ENCODE measurements around the gene IDH3B. TPM values are rescaled to one million over a fixed set of nuclear protein-coding genes. Genes with fewer than 3 reads are reported as not detected.
A peak's percentile ranks its signal among the peaks of the same experiment; 100 is the strongest.

The IDH3B gene
- total and polyA plus RNA-seq, 2 of the 13 experiments (the other 11 are each of a cell fraction or from before 2014, with no cell fraction given) = 215 to 254 TPM

DNA sequence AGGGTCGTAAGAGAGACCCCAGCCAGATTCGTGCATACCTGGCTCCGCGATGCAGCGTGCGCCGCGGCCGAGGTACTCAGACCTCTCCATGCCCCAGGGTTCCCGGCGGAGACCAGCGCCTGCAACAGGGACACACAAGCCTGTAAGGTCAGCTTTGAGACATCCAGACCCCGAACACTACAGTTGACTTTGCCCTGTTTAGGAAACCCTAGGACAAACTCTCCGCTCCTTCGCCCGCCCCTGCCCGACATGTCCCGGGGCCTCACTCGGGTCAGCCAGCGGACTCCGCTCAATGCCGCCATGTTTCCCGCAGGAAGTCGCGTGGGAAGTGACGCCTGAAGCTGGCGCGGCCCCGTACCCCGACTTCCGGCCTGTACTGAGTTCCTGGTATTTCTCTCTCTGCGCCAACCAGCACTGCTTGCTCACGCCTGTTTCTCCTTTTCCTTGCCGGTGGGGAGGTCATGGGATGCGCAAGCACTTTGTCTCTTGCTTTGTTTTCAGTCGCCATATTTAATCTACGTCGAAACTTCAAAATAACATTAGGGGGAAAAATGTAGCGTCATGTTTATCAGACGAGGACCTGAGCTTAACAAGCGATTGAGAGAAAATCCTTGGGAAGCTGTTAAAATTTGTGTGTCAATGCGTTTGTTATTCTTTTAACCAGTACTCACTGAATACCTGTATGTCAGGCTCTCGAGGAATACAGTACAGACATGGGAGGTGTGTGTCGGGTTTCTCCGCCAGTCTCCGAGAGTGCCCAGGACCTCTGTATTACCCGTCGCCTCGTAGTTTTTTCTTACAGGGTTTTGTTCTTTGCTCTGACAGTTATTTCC, at the start of gene IDH3B (continued):
- TF ChIP-seq ZNF839 (CRISPR knock-in tag; IDR thresholded peaks at IDR 0.05; ENCODE audit: borderline replicate concordance) (peak; percentile 88; the same call in 1 of the 2 replicates), YEATS4 (CRISPR knock-in tag; IDR thresholded peaks at IDR 0.05; ENCODE audit: borderline replicate concordance) (peak; percentile 87), ARNT2 (CRISPR knock-in tag; IDR thresholded peaks at IDR 0.05; ENCODE audit: low read depth) (peak; percentile 96), ZNF331 (CRISPR knock-in tag; IDR thresholded peaks at IDR 0.05) (peak; percentile 89), ZSCAN12 (CRISPR knock-in tag; IDR thresholded peaks at IDR 0.05) (peak; percentile 80), MXI1 (IDR thresholded peaks at IDR 0.05; ENCODE audit: borderline replicate concordance, low read depth, low read length) (peak; percentile 96), POLR2G (IDR thresholded peaks at IDR 0.05; ENCODE audit: low read depth, low read length) (peak; percentile 99), ZNF589 (CRISPR knock-in tag; conservative IDR thresholded peaks at IDR 0.05) (0 out of 2 replicates have a peak, but pooled peaks have one; percentile 77), ZNF12 (CRISPR knock-in tag; IDR thresholded peaks at IDR 0.05) (peak; percentile 82), ZNF879 (CRISPR knock-in tag; IDR thresholded peaks at IDR 0.05) (peak; percentile 89), ZNF710 (CRISPR knock-in tag; IDR thresholded peaks at IDR 0.05; ENCODE audit: borderline replicate concordance) (peak; percentile 82; the same call in 1 of the 2 replicates), SNAI1 (CRISPR knock-in tag; IDR thresholded peaks at IDR 0.05; ENCODE audit: borderline replicate concordance) (peak; percentile 83), DNMT1 (CRISPR knock-in tag; IDR thresholded peaks at IDR 0.05) (peak; percentile 85), RNF2 (conservative IDR thresholded peaks at IDR 0.05; ENCODE audit: low read depth) (peak; percentile 84), ZNF773 (CRISPR knock-in tag; IDR thresholded peaks at IDR 0.05; ENCODE audit: borderline replicate concordance) (peak; percentile 76; the same call in 1 of the 2 replicates), RAD21 (CRISPR knock-in tag; IDR thresholded peaks at IDR 0.05) (peak; percentile 45), ZMYM3 (CRISPR knock-in tag; IDR thresholded peaks at IDR 0.05) (peak; percentile 47), NFYC (CRISPR knock-in tag; IDR thresholded peaks at IDR 0.05) (peak; percentile 58; the same call in 1 of the 2 replicates)
- TF ChIP-seq, protein P1, sequence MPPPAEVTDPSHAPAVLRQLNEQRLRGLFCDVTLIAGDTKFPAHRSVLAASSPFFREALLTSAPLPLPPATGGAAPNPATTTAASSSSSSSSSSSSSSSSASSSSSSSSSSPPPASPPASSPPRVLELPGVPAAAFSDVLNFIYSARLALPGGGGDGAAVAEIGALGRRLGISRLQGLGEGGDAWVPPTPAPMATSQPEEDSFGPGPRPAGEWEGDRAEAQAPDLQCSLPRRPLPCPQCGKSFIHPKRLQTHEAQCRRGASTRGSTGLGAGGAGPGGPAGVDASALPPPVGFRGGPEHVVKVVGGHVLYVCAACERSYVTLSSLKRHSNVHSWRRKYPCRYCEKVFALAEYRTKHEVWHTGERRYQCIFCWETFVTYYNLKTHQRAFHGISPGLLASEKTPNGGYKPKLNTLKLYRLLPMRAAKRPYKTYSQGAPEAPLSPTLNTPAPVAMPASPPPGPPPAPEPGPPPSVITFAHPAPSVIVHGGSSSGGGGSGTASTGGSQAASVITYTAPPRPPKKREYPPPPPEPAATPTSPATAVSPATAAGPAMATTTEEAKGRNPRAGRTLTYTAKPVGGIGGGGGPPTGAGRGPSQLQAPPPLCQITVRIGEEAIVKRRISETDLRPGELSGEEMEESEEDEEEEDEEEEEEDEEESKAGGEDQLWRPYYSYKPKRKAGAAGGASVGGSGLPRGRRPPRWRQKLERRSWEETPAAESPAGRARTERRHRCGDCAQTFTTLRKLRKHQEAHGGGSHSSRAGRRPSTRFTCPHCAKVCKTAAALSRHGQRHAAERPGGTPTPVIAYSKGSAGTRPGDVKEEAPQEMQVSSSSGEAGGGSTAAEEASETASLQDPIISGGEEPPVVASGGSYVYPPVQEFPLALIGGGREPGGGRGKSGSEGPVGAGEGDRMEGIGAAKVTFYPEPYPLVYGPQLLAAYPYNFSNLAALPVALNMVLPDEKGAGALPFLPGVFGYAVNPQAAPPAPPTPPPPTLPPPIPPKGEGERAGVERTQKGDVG (CRISPR knock-in tag; IDR thresholded peaks at IDR 0.05; ENCODE audit: borderline replicate concordance) = peak; percentile 58; the same call in 1 of the 2 replicates
- TF ChIP-seq, protein P2, sequence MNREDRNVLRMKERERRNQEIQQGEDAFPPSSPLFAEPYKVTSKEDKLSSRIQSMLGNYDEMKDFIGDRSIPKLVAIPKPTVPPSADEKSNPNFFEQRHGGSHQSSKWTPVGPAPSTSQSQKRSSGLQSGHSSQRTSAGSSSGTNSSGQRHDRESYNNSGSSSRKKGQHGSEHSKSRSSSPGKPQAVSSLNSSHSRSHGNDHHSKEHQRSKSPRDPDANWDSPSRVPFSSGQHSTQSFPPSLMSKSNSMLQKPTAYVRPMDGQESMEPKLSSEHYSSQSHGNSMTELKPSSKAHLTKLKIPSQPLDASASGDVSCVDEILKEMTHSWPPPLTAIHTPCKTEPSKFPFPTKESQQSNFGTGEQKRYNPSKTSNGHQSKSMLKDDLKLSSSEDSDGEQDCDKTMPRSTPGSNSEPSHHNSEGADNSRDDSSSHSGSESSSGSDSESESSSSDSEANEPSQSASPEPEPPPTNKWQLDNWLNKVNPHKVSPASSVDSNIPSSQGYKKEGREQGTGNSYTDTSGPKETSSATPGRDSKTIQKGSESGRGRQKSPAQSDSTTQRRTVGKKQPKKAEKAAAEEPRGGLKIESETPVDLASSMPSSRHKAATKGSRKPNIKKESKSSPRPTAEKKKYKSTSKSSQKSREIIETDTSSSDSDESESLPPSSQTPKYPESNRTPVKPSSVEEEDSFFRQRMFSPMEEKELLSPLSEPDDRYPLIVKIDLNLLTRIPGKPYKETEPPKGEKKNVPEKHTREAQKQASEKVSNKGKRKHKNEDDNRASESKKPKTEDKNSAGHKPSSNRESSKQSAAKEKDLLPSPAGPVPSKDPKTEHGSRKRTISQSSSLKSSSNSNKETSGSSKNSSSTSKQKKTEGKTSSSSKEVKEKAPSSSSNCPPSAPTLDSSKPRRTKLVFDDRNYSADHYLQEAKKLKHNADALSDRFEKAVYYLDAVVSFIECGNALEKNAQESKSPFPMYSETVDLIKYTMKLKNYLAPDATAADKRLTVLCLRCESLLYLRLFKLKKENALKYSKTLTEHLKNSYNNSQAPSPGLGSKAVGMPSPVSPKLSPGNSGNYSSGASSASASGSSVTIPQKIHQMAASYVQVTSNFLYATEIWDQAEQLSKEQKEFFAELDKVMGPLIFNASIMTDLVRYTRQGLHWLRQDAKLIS (CRISPR knock-in tag; IDR thresholded peaks at IDR 0.05) = no peak; the same call in 1 of the 2 replicates

Data from HepG2 (cell line).